Fibroblast of skin of scalp (primary cell): ENCODE data around the gene P4HB.

Experiments used
- DNase-seq: peaks from one replicate; pipeline ENCODE4 v3.0.0-alpha.2; 2013

The P4HB gene

GRCh38 chr17:81829858-81830257 lies 30.5 kb downstream of the P4HB start:
- DNase-seq = no peak

- DNase-seq = no peak
Measured at GRCh38 chr17:81828656-81829055, 31.7 kb downstream of the P4HB start.

GRCh38 chr17:81825841-81826466 lies 34.4 kb downstream of the P4HB start:
- no peak for DNase-seq

- no peak for DNase-seq
Measured at GRCh38 chr17:81824595-81824994, 35.7 kb downstream of the P4HB start.

GRCh38 chr17:81823820-81824550 lies 36.4 kb downstream of the P4HB start:
- DNase-seq = no peak

GRCh38 chr17:81822996-81823819 lies 37.1 kb downstream of the P4HB start:
- DNase-seq = no peak

- no peak for DNase-seq
Measured at GRCh38 chr17:81822312-81822637, 38.1 kb downstream of the P4HB start.

- DNase-seq = peak; percentile 50
Measured at GRCh38 chr17:81821603-81822311, 38.6 kb downstream of the P4HB start.

- DNase-seq = no peak
Measured at GRCh38 chr17:81821147-81821546, 39.2 kb downstream of the P4HB start.

- DNase-seq = no peak
Measured at GRCh38 chr17:81819708-81820107, 40.6 kb downstream of the P4HB start.

- no peak for DNase-seq
Measured at GRCh38 chr17:81817758-81818147, 42.6 kb downstream of the P4HB start.

GRCh38 chr17:81815646-81815986 lies 44.7 kb downstream of the P4HB start:
- DNase-seq = no peak

- no peak for DNase-seq
Measured at GRCh38 chr17:81814748-81815645, 45.3 kb downstream of the P4HB start.

- DNase-seq = no peak
Measured at GRCh38 chr17:81813861-81814683, 46.3 kb downstream of the P4HB start.

- DNase-seq = no peak
Measured at GRCh38 chr17:81813371-81813684, 47.0 kb downstream of the P4HB start.

GRCh38 chr17:81812571-81813370 lies 47.6 kb downstream of the P4HB start:
- DNase-seq = no peak

GRCh38 chr17:81811705-81812570 lies 48.4 kb downstream of the P4HB start:
- no peak for DNase-seq

- DNase-seq = no peak
Measured at GRCh38 chr17:81810892-81811704, 49.2 kb downstream of the P4HB start.

GRCh38 chr17:81810476-81810875 lies 49.9 kb downstream of the P4HB start:
- DNase-seq = no peak
